Measurements from ENCODE around the gene TLE6. TPM values are rescaled to one million over a fixed set of nuclear protein-coding genes. Genes with fewer than 3 reads are reported as not detected.
"Not testable (repeated sequence)": the region's sequence is repeated elsewhere in the genome, so short reads cannot be mapped to it uniquely, and the experiment has no call there.

Gene TLE6
- total RNA-seq, 1 donor from 2014 or later: 6.7 TPM

GRCh38 chr19:2957160-2957559 is 20.2 kb upstream of the TLE6 start:
- Histone ChIP-seq H3K4me1 (peaks cover 2% of the 10 kb centered on the region), H3K4me3 (no peak overlapping the region), H3K36me3 (no peaks in the 10 kb centered on the region), H3K27me3 (no peaks in the 10 kb centered on the region), H3K27ac (no peak overlapping the region), H3K9me3 (no peaks in the 10 kb centered on the region)
- DNase-seq: no peak
- no peak for ATAC-seq
- intact Hi-C loops (cut with DNase I): no loop called here
- TF ChIP-seq CTCF (IDR thresholded peaks at IDR 0.05): no peak

GRCh38 chr19:2960120-2960519 is 17.2 kb upstream of the TLE6 start:
- Histone ChIP-seq H3K4me1 (peaks cover 3% of the 10 kb centered on the region), H3K9me3 (no peaks in the 10 kb centered on the region), H3K27ac (no peak overlapping the region), H3K4me3 (no peak overlapping the region), H3K36me3 (no peaks in the 10 kb centered on the region), H3K27me3 (no peaks in the 10 kb centered on the region)
- no peak for TF ChIP-seq CTCF (IDR thresholded peaks at IDR 0.05)
- intact Hi-C loops (cut with DNase I): loop anchor here (5.0 kb wide), 1 partner anchor 202 kb away; no protein-coding TSS in a partner anchor
- ATAC-seq (no peak), DNase-seq (no peak)

GRCh38 chr19:2962018-2962670 is 15.2 kb upstream of the TLE6 start:
- peak; percentile 97 for ATAC-seq
- H3K27ac ChIP-seq: no peak overlapping the region
- no peak overlapping the region for H3K4me3 ChIP-seq
- H3K4me1 ChIP-seq: peaks cover 3% of the 10 kb centered on the region
- TF ChIP-seq CTCF (IDR thresholded peaks at IDR 0.05): peak; percentile 81
- H3K36me3 ChIP-seq: no peaks in the 10 kb centered on the region
- DNase-seq: no peak
- intact Hi-C loops (cut with DNase I): loop anchor here (5.0 kb wide), 1 partner anchor 200 kb away; no protein-coding TSS in a partner anchor
- no peaks in the 10 kb centered on the region for H3K9me3 ChIP-seq
- H3K27me3 ChIP-seq: no peaks in the 10 kb centered on the region

GRCh38 chr19:2963122-2963521 is 14.2 kb upstream of the TLE6 start:
- no peaks in the 10 kb centered on the region for H3K36me3 ChIP-seq
- H3K27me3 ChIP-seq: no peaks in the 10 kb centered on the region
- no peak for TF ChIP-seq CTCF (IDR thresholded peaks at IDR 0.05)
- no peak overlapping the region for H3K4me3 ChIP-seq
- H3K9me3 ChIP-seq: no peaks in the 10 kb centered on the region
- no peak for ATAC-seq
- peaks cover 3% of the 10 kb centered on the region for H3K4me1 ChIP-seq
- intact Hi-C loops (cut with DNase I): loop anchor here (5.0 kb wide), 1 partner anchor 199 kb away; no protein-coding TSS in a partner anchor
- no peak for DNase-seq
- no peak overlapping the region for H3K27ac ChIP-seq

GRCh38 chr19:2963631-2964030 is 13.7 kb upstream of the TLE6 start:
- not testable (repeated sequence) for H3K36me3 ChIP-seq, H3K4me3 ChIP-seq, H3K4me1 ChIP-seq, H3K9me3 ChIP-seq, H3K27me3 ChIP-seq, ATAC-seq, H3K27ac ChIP-seq, DNase-seq
- intact Hi-C loops (cut with DNase I): loop anchor here (5.0 kb wide), 1 partner anchor 199 kb away; no protein-coding TSS in a partner anchor

GRCh38 chr19:2964874-2965273 is 12.5 kb upstream of the TLE6 start:
- DNase-seq (no peak), ATAC-seq (no peak)
- no peak overlapping the region for H3K4me3 ChIP-seq
- H3K27ac ChIP-seq: no peak overlapping the region
- no peaks in the 10 kb centered on the region for H3K27me3 ChIP-seq
- H3K4me1 ChIP-seq: peaks cover 19% of the 10 kb centered on the region
- H3K9me3 ChIP-seq: no peaks in the 10 kb centered on the region
- no peak for TF ChIP-seq CTCF (IDR thresholded peaks at IDR 0.05)
- H3K36me3 ChIP-seq: no peaks in the 10 kb centered on the region
- intact Hi-C loops (cut with DNase I): loop anchor here (5.0 kb wide), 1 partner anchor 197 kb away; no protein-coding TSS in a partner anchor

All from upper lobe of right lung (tissue), 1 donor.